DMS53 (cell line): ENCODE data around the gene MTAP.

Experiments used
- DNase-seq: peaks from one replicate; lab custom pipeline; 2025; lab: John Stamatoyannopoulos, UW

MTAP gene

DNA sequence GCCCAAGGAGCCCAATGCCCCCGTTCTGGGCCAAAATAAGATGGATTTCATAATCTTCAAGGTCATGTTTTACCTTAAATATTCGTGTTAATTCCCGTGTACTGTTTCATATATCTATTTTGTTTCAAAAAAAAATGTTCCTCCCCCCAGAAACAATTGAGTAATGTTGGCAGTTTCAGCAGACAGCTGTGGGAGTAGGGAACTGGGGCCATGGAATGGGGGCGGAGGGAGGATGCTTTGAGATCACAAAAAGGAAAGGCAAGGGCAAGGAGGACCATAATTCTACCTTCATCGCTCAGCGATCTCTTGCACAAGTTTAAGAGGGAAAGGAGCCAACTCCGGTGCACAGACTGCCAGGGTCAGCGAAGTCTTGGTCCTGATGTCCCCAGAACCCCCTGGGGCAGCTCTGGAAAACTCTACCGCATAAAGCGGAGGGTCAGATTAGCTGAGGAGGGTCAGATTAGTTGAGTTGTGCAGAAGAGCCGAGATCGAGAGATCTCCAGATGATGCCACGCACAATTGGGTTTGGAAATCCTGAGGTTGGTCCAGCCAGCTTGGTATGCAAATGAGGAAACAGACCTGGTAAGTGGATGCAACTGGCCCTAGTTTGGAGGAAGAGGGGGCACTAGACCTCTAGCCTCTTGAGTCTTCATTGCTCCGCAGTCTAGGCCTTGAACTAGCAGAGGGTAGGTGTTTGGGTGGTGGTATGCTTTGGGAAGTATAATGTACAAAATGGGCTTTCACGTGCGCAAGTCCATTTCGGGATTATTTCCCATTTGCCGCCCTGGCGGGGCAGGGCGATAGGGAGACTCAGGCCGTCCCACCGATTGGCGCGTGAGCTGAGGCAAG lies 167.7 kb downstream of the MTAP start:
- DNase-seq = no peak

- no peak for DNase-seq
These were observed 168.6 kb downstream of the MTAP start for GRCh38 chr9:21970800-21971640.

- DNase-seq = no peak
These were observed 169.9 kb downstream of the MTAP start for GRCh38 chr9:21972361-21972760.

DNA sequence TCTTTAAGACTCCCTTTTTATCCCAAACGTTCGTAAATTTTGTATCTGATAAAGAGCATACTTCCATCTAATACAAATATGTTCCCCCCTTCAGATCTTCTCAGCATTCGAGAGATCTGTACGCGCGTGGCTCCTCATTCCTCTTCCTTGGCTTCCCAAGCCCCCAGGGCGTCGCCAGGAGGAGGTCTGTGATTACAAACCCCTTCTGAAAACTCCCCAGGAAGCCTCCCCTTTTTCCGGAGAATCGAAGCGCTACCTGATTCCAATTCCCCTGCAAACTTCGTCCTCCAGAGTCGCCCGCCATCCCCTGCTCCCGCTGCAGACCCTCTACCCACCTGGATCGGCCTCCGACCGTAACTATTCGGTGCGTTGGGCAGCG lies 171.9 kb downstream of the MTAP start:
- DNase-seq = peak; percentile 46

GRCh38 chr9:21974722-21975409 lies 172.4 kb downstream of the MTAP start:
- peak; percentile 75 for DNase-seq

GRCh38 chr9:21976334-21976875 lies 174.0 kb downstream of the MTAP start:
- no peak for DNase-seq

GRCh38 chr9:21982391-21982790 lies 180.0 kb downstream of the MTAP start:
- DNase-seq = no peak

GRCh38 chr9:21982861-21983560 lies 180.6 kb downstream of the MTAP start:
- no peak for DNase-seq

DNA sequence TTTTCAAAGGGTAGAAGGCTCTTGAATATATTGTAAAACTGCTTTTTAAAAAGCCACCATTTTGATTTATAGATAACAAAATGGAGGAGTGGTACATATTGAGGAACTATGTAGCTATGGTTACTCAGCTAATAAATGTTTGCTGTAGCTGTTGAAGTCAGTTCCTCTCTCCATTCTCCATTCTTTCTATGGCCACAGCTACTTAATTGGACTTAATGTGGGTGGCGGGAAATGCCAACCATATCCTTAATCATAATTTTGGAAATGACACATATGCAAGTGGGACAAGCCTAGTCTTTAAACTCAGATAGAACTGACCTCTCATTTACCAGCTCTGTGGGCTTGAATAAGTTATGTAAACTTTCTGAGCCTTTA lies 181.1 kb downstream of the MTAP start:
- no peak for DNase-seq

- DNase-seq = no peak
These were observed 181.7 kb downstream of the MTAP start for GRCh38 chr9:21984101-21984500.

- no peak for DNase-seq
These were observed 183.7 kb downstream of the MTAP start for GRCh38 chr9:21985964-21986667.
